Suprapubic skin (tissue), 4 donors: ENCODE measurements around the gene LRRC2.

Source experiments
- EP300 ChIP-seq: sonication (generic); formaldehyde crosslinking; IDR thresholded peaks from one replicate; pipeline ENCODE4 v1.6.1; 2017; ENCODE audit warnings: antibody characterized with exemption
- POLR2A ChIP-seq, 2 donors: fragments of 450-650 bp; IDR thresholded peaks; one replicate each; pipeline ENCODE4 v1.6.1; 2017; ENCODE audit warnings: antibody characterized with exemption in 2 of 2, mild to moderate bottlenecking in 2 of 2, moderate library complexity in 2 of 2
- POLR2AphosphoS5 ChIP-seq, 3 donors: sonication (generic); formaldehyde crosslinking; IDR thresholded peaks; one replicate each; pipeline ENCODE4 v1.6.1; 2017; ENCODE audit warnings: antibody characterized with exemption in 3 of 3
- TF ChIP-seq, protein P1 (sequence below), 2 donors: fragments of 200-600 bp in 1 of 2; fragments of 450-650 bp in 1 of 2; sonication (generic) in 1 of 2; IDR thresholded peaks; one replicate each; pipeline ENCODE4 v1.5.1; 2016 to 2019; ENCODE audit warnings: antibody characterized with exemption in 2 of 2, mild to moderate bottlenecking in 1 of 2, moderate library complexity in 1 of 2

DNA sequence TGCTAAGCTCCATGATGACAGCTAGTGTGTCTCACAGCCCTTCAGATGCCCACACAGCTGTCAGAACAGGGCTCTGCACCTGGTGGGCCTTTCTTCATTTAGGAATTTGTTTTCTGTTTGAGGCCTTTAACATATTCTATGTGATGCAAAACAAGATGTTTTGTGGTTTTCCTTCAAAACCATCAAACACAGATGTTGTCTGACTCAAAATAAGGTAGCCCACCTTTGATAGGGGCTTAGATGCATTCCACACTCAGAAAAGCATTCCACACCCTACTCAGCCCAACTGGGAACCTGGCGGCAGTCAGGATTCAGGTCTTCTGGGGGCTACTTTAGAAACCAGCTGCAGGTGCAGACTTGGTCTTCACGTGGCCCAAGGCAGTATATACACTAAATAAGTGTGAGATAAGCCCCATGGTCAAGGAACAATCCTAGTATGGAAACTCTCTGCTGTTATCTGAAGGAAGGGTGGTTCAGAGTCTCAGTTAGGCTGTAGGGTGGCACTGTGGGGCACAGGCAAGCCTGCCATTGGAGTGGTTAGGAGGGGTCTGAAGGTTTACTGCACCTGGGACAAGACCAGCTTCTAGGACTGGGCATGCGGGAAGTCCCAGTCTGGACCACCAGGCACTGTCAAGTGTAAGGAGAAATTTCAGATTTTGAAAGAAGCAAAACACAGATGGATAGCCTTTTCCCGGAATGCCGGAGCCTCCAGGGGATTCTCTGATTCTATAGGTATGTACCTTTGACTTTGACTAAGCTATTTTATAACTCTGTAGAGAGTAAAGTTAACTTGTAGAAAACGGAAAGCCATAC is 20.1 kb downstream of the LRRC2 start:
- TF ChIP-seq, protein P1, sequence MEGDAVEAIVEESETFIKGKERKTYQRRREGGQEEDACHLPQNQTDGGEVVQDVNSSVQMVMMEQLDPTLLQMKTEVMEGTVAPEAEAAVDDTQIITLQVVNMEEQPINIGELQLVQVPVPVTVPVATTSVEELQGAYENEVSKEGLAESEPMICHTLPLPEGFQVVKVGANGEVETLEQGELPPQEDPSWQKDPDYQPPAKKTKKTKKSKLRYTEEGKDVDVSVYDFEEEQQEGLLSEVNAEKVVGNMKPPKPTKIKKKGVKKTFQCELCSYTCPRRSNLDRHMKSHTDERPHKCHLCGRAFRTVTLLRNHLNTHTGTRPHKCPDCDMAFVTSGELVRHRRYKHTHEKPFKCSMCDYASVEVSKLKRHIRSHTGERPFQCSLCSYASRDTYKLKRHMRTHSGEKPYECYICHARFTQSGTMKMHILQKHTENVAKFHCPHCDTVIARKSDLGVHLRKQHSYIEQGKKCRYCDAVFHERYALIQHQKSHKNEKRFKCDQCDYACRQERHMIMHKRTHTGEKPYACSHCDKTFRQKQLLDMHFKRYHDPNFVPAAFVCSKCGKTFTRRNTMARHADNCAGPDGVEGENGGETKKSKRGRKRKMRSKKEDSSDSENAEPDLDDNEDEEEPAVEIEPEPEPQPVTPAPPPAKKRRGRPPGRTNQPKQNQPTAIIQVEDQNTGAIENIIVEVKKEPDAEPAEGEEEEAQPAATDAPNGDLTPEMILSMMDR (IDR thresholded peaks at IDR 0.05), result no peak
- TF ChIP-seq POLR2A (IDR thresholded peaks at IDR 0.05) (no peak), EP300 (no peak), POLR2AphosphoS5 (IDR thresholded peaks at IDR 0.05) (no peak)
